Stromal cell of bone marrow (primary cell): ENCODE results near the gene UQCR11.
A peak's percentile ranks its signal among the peaks of the same experiment; 100 is the strongest.

Experiments used
- DNase-seq: peaks from one replicate; pipeline ENCODE4 v3.0.0-alpha.2; 2012; ENCODE audit warnings: low read depth

UQCR11 gene

GRCh38 chr19:1567116-1567847 is 38.0 kb downstream of the UQCR11 start:
- DNase-seq = no peak

DNA sequence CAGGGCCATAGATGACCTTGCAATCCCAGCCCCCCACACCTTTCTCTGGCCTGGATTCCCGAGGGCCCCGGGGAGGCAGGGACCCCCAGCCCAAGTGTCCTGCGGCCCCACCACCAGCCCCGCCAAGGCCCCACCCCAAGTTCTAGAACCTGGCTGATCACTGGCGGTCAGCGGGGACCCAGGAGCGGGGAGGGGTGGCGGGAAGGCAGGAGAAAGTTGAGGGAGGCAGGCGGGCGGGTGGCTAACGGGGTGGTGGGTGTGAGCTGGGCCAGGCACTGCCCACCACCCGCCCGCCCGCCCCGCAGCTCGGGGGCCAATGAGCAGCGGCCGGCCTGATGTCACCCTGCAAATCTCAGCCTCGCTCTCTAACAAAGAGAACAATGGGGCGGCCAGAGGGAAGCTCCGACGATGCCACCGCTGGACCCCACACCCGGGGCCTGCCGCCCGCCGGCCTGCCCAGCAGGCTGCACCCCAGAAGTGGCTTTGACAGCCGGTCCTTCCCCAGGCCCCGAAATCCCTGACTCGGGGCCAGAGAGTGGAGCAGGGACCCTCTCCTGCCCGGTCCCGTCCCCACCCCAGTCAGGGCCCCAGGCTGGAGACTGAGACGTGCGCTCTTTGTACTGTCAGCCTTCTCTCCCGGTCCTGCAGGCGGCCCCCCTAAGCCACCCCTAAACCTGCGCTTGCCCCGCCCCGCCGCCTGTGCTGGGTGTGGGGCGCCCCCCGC is 38.7 kb downstream of the UQCR11 start:
- peak; percentile 73 for DNase-seq

DNA sequence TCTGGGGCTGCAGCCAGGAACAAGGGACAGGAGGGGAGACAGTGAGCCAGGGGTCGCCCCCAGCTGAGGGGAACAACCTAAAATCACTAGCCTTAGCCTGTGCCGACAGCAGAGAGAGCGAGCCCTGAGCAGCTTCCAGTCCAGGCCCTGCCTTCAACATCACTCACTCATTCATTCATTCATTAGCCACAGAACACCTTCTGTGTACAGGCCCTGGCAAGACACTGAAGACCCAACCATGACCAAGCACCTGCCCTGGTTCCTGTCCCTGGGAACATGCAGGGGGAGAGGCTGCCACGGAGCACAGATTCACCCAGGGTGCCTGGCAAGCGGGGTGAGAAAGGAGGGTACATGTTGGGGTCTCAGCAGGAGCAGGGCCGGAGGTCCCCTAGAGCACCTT is 42.0 kb downstream of the UQCR11 start:
- no peak for DNase-seq

DNA sequence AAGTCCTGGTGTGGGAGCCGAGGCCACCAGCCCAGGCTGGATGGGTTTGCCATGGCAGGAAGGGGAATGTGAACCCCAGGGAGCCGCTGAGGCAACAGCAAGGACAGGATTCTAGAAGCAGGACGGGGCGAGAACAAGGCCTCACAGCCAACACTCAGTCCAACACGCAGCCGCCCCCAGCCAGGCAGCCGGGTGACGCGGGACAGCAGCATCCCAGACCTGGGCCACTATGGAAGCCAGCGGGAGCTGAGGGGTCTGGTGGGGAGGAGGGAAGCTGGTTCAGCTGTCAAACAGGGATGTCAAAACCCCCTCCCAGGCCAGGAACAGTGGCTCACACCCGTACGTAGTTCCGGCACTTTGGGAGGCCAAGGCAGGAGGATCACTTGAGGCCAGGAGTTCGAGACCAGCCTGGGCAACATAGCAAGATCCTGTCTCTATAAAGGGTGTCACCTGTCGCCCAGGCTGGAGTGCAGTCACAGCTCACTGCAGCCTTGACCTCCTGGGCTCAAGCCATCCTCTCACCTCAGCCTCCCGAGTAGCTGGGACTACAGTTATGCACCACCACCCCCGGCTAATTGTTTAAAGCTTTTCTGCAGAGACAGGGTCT is 43.9 kb downstream of the UQCR11 start:
- DNase-seq = no peak

DNA sequence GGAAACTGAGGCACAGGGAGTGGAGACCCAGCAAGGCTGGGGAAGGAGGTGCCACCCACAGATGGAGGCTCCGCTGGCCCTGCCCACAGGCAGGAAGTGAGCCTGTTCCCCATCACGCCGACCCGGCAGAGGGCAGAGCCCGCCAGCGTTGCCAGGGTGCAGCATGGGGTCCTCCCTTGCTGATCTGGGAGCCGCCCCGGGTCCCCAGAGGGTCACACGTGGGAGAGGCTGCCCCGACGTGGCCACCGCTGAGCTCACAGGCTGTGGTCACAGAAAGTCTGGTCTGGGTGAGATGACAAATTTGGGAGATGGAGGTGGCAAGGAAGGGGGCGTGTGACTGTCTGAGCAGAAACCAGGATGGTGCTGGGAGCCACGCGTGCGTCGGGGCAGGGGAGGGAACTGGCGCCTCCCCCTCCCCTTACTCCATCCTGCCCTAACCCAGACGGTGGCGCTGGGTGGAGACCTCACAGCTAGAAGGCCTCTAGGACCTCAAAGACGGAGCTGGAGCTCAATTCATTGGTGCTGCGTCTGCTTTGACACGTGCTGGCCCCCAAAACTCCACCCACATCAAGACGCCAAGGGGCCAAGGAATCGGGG is 44.9 kb downstream of the UQCR11 start:
- DNase-seq = no peak

DNA sequence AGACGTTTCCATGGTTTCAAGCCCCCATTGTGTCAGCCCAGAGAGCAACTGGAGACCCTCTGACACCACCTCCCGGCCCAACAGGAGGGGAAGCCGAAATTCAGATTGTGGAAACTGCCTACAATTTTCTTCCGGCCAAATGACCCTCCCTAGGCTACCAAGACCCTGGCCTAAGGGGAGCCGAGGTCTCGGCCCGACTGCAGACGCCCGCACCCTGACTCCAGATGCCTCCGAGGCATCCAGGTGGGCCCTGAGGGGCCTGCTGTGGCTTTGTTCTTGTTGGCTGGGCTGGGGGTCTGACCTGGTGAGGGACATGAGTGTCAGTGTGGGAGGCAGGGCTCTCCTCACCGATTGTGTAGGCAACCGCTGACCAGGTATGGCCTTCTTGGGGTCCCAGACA is 46.7 kb downstream of the UQCR11 start:
- no peak for DNase-seq

DNA sequence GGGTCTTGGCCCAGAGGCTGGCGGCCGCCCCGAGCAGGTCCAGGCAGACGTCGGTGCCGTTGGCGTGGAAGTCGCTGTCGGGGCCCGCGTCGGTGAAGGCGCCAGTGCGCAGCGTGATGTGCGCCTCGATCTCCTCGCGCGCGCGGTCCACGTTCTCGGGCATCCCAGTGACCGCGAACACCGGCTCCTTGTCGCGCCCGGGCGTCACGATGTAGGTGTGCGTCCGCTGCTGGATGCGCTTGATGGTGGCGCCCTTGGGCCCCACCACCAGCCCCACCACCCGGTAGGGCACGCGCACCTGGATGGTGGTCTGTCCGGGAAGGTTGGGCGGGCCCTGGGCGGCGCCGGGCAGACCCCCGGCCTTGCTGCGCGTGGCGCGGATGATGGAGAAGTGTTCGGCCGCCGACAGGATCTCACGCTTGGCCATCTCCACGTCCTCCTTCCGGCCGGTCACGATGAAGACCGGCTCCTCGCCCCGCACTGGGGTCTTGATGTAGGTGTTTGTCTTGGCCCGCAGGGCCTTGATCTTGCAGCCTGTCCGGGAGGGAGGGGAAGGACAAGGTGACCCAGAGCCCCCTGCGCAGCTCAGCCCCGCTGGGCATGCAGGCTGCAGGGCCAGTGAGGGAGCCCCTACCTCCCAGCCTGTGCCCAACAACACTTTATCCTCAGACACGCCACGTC is 48.7 kb downstream of the UQCR11 start:
- DNase-seq = no peak

DNA sequence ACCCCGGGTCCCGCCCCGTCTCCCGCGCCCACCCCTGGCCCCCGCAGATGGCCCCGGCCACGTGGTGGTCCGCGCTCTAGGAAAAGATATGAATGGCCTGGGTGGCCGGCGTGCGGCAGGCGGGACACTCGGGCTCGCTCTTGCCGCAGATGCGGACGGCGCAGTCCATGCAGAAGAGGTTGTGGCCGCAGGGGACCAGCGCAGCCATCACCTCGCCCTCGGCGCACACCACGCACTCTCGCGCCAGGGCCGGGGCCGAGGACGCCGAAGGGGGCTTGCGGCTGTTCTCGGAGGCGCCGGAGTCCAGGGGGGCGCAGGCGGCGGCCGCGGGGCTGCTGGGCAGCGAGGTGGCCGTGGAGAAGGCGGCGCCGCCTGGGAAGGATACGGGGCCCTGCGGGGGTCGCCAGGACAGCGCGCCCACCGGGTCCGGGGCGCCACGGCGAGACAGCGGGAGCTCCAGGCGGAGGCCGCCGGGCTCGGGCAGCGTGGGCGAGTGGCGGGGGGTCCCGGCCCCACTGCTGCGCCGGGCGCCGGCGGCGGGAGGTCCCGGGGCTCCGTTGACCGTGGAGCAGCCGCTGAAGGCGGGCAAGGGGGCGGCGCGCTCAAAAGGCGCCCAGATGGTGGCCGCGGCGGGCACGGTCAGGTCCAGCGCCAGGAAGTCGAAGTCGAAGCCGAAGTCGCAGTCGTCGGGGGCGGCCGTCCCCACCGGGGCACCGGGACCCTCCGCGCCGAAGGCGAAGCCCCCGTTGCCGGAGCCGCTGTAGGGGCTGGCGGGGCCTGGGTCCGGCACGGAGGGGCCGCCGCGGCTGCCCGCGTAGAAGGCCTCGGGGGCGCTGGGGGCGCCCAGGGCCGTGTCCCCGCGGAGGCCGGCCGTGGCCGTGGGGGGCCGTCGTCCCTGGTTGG is 49.5 kb downstream of the UQCR11 start:
- no peak for DNase-seq

- DNase-seq = no peak
Measured at GRCh38 chr19:1554968-1555367, 50.3 kb downstream of the UQCR11 start.

- no peak for DNase-seq
Measured at GRCh38 chr19:1553415-1553814, 51.8 kb downstream of the UQCR11 start.

- no peak for DNase-seq
Measured at GRCh38 chr19:1551068-1552040, 53.9 kb downstream of the UQCR11 start.

DNA sequence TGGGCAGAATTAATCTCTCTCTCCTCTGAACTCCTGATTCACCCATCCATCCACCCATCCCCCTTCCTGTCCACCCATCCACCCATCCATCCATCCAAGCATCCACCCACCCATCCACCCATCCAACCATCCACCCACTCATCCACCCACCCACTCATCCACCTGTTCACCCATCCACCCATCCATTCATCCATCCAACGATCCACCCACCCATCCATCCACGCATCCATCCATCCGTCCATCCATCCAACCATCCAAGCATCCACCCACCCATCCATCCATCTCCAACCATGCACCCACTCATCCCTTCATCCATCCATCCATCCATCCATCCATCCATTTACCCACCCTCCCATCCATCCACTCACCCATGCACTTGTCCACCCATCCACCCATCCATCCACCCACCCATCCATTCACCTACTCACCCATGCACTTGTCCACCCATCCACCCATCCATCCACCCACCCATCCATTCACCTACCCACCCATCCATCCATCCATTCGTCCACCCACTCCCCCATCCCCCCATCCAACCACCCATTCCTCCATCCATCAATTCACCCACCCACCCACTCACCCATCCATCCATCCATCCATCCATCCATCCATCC is 55.8 kb downstream of the UQCR11 start:
- DNase-seq = no peak
